Chondrocyte (in vitro differentiated cells): ENCODE data around the gene TTYH3. TPM values are rescaled to one million over a fixed set of nuclear protein-coding genes. Genes with fewer than 3 reads are reported as not detected.

Experiments
- DNase-seq: peaks from one replicate; pipeline ENCODE4 v3.0.0; 2021; ENCODE audit warnings: mixed read lengths, low spot score
- H3K27ac Mint-ChIP-seq: one replicate; pipeline ENCODE4 v1.8.0; 2021; ENCODE audit warnings: mild to moderate bottlenecking, moderate library complexity, mixed read lengths; ENCODE audit not compliant: unreplicated experiment
- H3K27me3 Mint-ChIP-seq: 2 replicates; pipeline ENCODE4 v1.8.0; 2021; ENCODE audit warnings: low read depth, mixed read lengths
- H3K36me3 Mint-ChIP-seq: 2 replicates; pipeline ENCODE4 v1.8.0; 2021; ENCODE audit warnings: low read depth, mixed read lengths
- H3K4me1 Mint-ChIP-seq: 2 replicates; pipeline ENCODE4 v1.8.0; 2021; ENCODE audit warnings: low read depth, mild to moderate bottlenecking, mixed read lengths
- H3K4me3 Mint-ChIP-seq: one replicate; pipeline ENCODE4 v1.8.0; 2021; ENCODE audit warnings: mild to moderate bottlenecking, moderate library complexity, mixed read lengths; ENCODE audit not compliant: unreplicated experiment
- H3K9me3 Mint-ChIP-seq: 2 replicates; pipeline ENCODE4 v1.8.0; 2021; ENCODE audit warnings: low read depth, mixed read lengths
- CTCF ChIP-seq: fragments of 200-600 bp; sonication (generic); IDR thresholded peaks from 2 replicates; pipeline ENCODE4 v1.5.0; 2021; ENCODE audit warnings: antibody characterized with exemption, mild to moderate bottlenecking, moderate library complexity
- total RNA-seq: library from RNA; stranded (reverse); gene quantifications from 3 replicates; pipeline ENCODE4 v1.2.1, GENCODE V29; 2021

TTYH3 gene
- total RNA-seq, 1 donor from 2014 or later, result 196 TPM

GRCh38 chr7:2621061-2621828 lies 10.5 kb upstream of the TTYH3 start:
- Mint-ChIP-seq H3K9me3 (no peaks in the 10 kb centered on the region), H3K27me3 (no peaks in the 10 kb centered on the region), H3K4me1 (peaks cover 69% of the 10 kb centered on the region), H3K36me3 (no peaks in the 10 kb centered on the region), H3K27ac (peak overlapping the region; percentile 88), H3K4me3 (no peak overlapping the region)
- no peak for DNase-seq
- no peak for TF ChIP-seq CTCF

GRCh38 chr7:2621948-2622640 lies 9.7 kb upstream of the TTYH3 start:
- H3K4me1 Mint-ChIP-seq, result peaks cover 63% of the 10 kb centered on the region
- no peaks in the 10 kb centered on the region for H3K27me3 Mint-ChIP-seq
- TF ChIP-seq CTCF, result no peak
- H3K4me3 Mint-ChIP-seq, result no peak overlapping the region
- peak overlapping the region; percentile 88 for H3K27ac Mint-ChIP-seq
- H3K36me3 Mint-ChIP-seq, result no peaks in the 10 kb centered on the region
- H3K9me3 Mint-ChIP-seq, result no peaks in the 10 kb centered on the region
- DNase-seq, result no peak

- no peaks in the 10 kb centered on the region for H3K27me3 Mint-ChIP-seq
- H3K27ac Mint-ChIP-seq, result no peak overlapping the region
Measured at GRCh38 chr7:2622869-2623697, 8.7 kb upstream of the TTYH3 start.

GRCh38 chr7:2623698-2624014 lies 8.1 kb upstream of the TTYH3 start:
- no peak for TF ChIP-seq CTCF
- H3K27ac Mint-ChIP-seq, result no peak overlapping the region
- H3K9me3 Mint-ChIP-seq, result no peaks in the 10 kb centered on the region
- H3K36me3 Mint-ChIP-seq, result no peaks in the 10 kb centered on the region
- no peak overlapping the region for H3K4me3 Mint-ChIP-seq
- DNase-seq, result no peak
- H3K27me3 Mint-ChIP-seq, result no peaks in the 10 kb centered on the region
- H3K4me1 Mint-ChIP-seq, result peaks cover 48% of the 10 kb centered on the region

More at GRCh38 chr7:2622869-2623697, 8.7 kb upstream of the TTYH3 start:
- DNase-seq, result no peak
- H3K36me3 Mint-ChIP-seq, result no peaks in the 10 kb centered on the region
- no peak overlapping the region for H3K4me3 Mint-ChIP-seq
- H3K9me3 Mint-ChIP-seq, result no peaks in the 10 kb centered on the region
- H3K4me1 Mint-ChIP-seq, result peaks cover 54% of the 10 kb centered on the region
- TF ChIP-seq CTCF, result no peak

GRCh38 chr7:2624293-2624886 lies 7.4 kb upstream of the TTYH3 start:
- Mint-ChIP-seq H3K27ac (no peak overlapping the region), H3K27me3 (no peaks in the 10 kb centered on the region), H3K4me3 (no peak overlapping the region), H3K36me3 (no peaks in the 10 kb centered on the region), H3K4me1 (peaks cover 40% of the 10 kb centered on the region), H3K9me3 (no peaks in the 10 kb centered on the region)
- DNase-seq, result no peak
- no peak for TF ChIP-seq CTCF
